Keratinocyte (primary cell): ENCODE measurements around the gene NDUFS2.

Experiments
- EZH2 ChIP-seq: IDR thresholded peaks from one replicate; pipeline ENCODE4 v1.6.1; 2012; ENCODE audit warnings: inconsistent platforms, mild to moderate bottlenecking, low read length, moderate library complexity
- TF ChIP-seq, protein P1 (sequence below), 3 experiments: IDR thresholded peaks in 1 of 3; conservative IDR thresholded peaks in 1 of 3; optimal IDR thresholded peaks in 1 of 3; 2 replicates in 2 of 3; 3 replicates in 1 of 3; pipeline versions ENCODE3 to v1.5.1; 2011; ENCODE audit warnings: low read length in 3 of 3, mild to moderate bottlenecking in 3 of 3, moderate library complexity in 2 of 3, control low read depth in 1 of 3, inconsistent platforms in 1 of 3; ENCODE audit not compliant: insufficient read depth in 2 of 3; ENCODE audit errors: extremely low read depth in 1 of 3

DNA sequence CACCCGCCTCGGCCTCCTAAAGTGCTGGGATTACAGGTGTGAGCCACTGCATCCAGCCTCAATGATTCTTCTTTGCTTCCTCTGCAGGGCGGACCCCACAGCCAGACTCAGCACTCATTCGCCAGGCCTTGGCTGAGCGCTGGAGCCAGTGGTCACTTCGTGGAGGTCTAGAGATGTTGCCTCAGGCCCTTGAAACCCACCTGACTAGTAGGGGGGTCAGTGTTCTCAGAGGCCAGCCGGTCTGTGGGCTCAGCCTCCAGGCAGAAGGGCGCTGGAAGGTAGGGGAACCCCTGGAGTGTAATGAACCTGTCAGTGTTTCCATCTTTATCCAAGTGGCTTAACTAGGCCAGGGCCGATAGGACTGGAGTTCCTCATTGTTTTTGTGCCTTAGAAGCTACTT is 33.3 kb upstream of the NDUFS2 start:
- TF ChIP-seq, protein P1, sequence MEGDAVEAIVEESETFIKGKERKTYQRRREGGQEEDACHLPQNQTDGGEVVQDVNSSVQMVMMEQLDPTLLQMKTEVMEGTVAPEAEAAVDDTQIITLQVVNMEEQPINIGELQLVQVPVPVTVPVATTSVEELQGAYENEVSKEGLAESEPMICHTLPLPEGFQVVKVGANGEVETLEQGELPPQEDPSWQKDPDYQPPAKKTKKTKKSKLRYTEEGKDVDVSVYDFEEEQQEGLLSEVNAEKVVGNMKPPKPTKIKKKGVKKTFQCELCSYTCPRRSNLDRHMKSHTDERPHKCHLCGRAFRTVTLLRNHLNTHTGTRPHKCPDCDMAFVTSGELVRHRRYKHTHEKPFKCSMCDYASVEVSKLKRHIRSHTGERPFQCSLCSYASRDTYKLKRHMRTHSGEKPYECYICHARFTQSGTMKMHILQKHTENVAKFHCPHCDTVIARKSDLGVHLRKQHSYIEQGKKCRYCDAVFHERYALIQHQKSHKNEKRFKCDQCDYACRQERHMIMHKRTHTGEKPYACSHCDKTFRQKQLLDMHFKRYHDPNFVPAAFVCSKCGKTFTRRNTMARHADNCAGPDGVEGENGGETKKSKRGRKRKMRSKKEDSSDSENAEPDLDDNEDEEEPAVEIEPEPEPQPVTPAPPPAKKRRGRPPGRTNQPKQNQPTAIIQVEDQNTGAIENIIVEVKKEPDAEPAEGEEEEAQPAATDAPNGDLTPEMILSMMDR (optimal IDR thresholded peaks at IDR 0.05 in 1 of 3, IDR thresholded peaks at IDR 0.05 in 1 of 3, conservative IDR thresholded peaks at IDR 0.05 in 1 of 3; ENCODE audit: extremely low read depth in 1 of 3, insufficient read depth in 2 of 3, low read length in 3 of 3): no peak
- TF ChIP-seq EZH2: no peak
